CD14-positive monocyte (primary cell): Measurements from ENCODE around the gene CRX. TPM values are rescaled to one million over a fixed set of nuclear protein-coding genes. Genes with fewer than 3 reads are reported as not detected.

Source experiments
- DNase-seq, 3 donors: peaks; one replicate each; pipeline ENCODE4 v3.0.0-alpha.2; 2011 to 2022
- H2AFZ ChIP-seq: 2 replicates; pipeline ENCODE4 v1.6.0; 2012; ENCODE audit warnings: mild to moderate bottlenecking, low read depth, low read length, inconsistent platforms; ENCODE audit not compliant: insufficient read depth, poor library complexity, severe bottlenecking
- H3K27ac ChIP-seq, 2 donors: 1 replicate in 1 of 2; 2 replicates in 1 of 2; pipeline ENCODE4 v1.5.1; 2012 to 2013; ENCODE audit warnings: low read length in 2 of 2, control low read depth in 1 of 2, inconsistent platforms in 1 of 2, low read depth in 1 of 2, mild to moderate bottlenecking in 1 of 2
- H3K27me3 ChIP-seq, 2 donors: one replicate each; pipeline versions ENCODE4 v1.6.0 to v1.6.1; 2011 to 2013; ENCODE audit warnings: low read length in 2 of 2; ENCODE audit not compliant: control insufficient read depth in 2 of 2, insufficient read depth in 2 of 2
- H3K36me3 ChIP-seq, 2 donors: replicated peaks in 1 of 2; 1 replicate in 1 of 2; 2 replicates in 1 of 2; pipeline versions ENCODE4 v1.5.1 to v1.6.1; 2012 to 2013; ENCODE audit warnings: low read length in 2 of 2, control low read depth in 1 of 2, inconsistent platforms in 1 of 2, mild to moderate bottlenecking in 1 of 2; ENCODE audit not compliant: insufficient read depth in 2 of 2, control insufficient read depth in 1 of 2
- H3K4me1 ChIP-seq, 2 donors: 1 replicate in 1 of 2; 2 replicates in 1 of 2; pipeline versions ENCODE4 v1.5.1 to v1.6.1; 2012 to 2013; ENCODE audit warnings: low read length in 2 of 2, control low read depth in 1 of 2, inconsistent platforms in 1 of 2, mild to moderate bottlenecking in 1 of 2, moderate library complexity in 1 of 2; ENCODE audit not compliant: insufficient read depth in 2 of 2, control insufficient read depth in 1 of 2
- H3K4me2 ChIP-seq: replicated peaks from 2 replicates; pipeline ENCODE3; 2012; ENCODE audit warnings: low read length, moderate library complexity, mild to moderate bottlenecking; ENCODE audit not compliant: poor library complexity, severe bottlenecking; ENCODE audit errors: extremely low read depth
- H3K4me3 ChIP-seq, 3 experiments: fragments of 200-600 bp in 1 of 3; sonication (generic) in 1 of 3; replicated peaks in 1 of 3; 1 replicate in 2 of 3; 2 replicates in 1 of 3; pipeline ENCODE4 v1.5.1; 2011 to 2013; ENCODE audit warnings: low read length in 3 of 3, mild to moderate bottlenecking in 3 of 3, control low read depth in 2 of 3, low read depth in 2 of 3, inconsistent platforms in 1 of 3, moderate library complexity in 1 of 3
- H3K79me2 ChIP-seq: 2 replicates; pipeline ENCODE4 v1.6.0; 2012; ENCODE audit warnings: mild to moderate bottlenecking, control low read depth, inconsistent platforms, low read length, moderate library complexity; ENCODE audit not compliant: insufficient read depth
- H3K9ac ChIP-seq: 2 replicates; pipeline ENCODE4 v1.6.0; 2017; ENCODE audit warnings: low read length, mild to moderate bottlenecking; ENCODE audit not compliant: insufficient read depth, poor library complexity, severe bottlenecking
- H3K9me3 ChIP-seq, 2 donors: replicated peaks in 1 of 2; 1 replicate in 1 of 2; 2 replicates in 1 of 2; pipeline versions ENCODE4 v1.5.1 to v1.6.1; 2012 to 2013; ENCODE audit warnings: low read length in 2 of 2, control low read depth in 1 of 2; ENCODE audit not compliant: control insufficient read depth in 1 of 2, insufficient read depth in 1 of 2
- H4K20me1 ChIP-seq: 2 replicates; pipeline ENCODE4 v1.6.0; 2012; ENCODE audit warnings: mild to moderate bottlenecking, low read length, control low read depth, moderate library complexity; ENCODE audit not compliant: insufficient read depth
- H3K27ac Mint-ChIP-seq, 7 donors: one replicate each; pipeline ENCODE4 v1.8.0; 2020; ENCODE audit warnings: mild to moderate bottlenecking in 7 of 7, mixed read lengths in 7 of 7, moderate library complexity in 6 of 7, inconsistent platforms in 2 of 7
- H3K27me3 Mint-ChIP-seq, 3 donors: one replicate each; pipeline ENCODE4 v1.8.0; 2021 to 2022; ENCODE audit warnings: low read depth in 3 of 3, mild to moderate bottlenecking in 3 of 3, mixed read lengths in 3 of 3, moderate library complexity in 3 of 3, inconsistent platforms in 1 of 3
- H3K36me3 Mint-ChIP-seq, 2 donors: one replicate each; pipeline ENCODE4 v1.8.0; 2020; ENCODE audit warnings: mixed read lengths in 2 of 2, inconsistent platforms in 1 of 2, mild to moderate bottlenecking in 1 of 2
- H3K4me1 Mint-ChIP-seq: one replicate; pipeline ENCODE4 v1.8.0; 2020; ENCODE audit warnings: mild to moderate bottlenecking, mixed read lengths
- H3K4me3 Mint-ChIP-seq, 2 donors: one replicate each; pipeline ENCODE4 v1.8.0; 2020; ENCODE audit warnings: mild to moderate bottlenecking in 2 of 2, mixed read lengths in 2 of 2, moderate library complexity in 1 of 2
- H3K9me3 Mint-ChIP-seq, 7 donors: one replicate each; pipeline ENCODE4 v1.8.0; 2020 to 2022; ENCODE audit warnings: mixed read lengths in 7 of 7, mild to moderate bottlenecking in 6 of 7, moderate library complexity in 6 of 7, inconsistent platforms in 2 of 7
- CTCF ChIP-seq: fragments of 200-600 bp; IDR thresholded peaks from one replicate; pipeline ENCODE4 v1.8.0; 2022; ENCODE audit warnings: antibody characterized with exemption, mild to moderate bottlenecking
- WGBS: methylation state at CpG from one replicate; pipeline ENCODE4 v1.1.5; 2013; ENCODE audit warnings: missing lambda C conversion rate; ENCODE audit not compliant: insufficient coverage; 5-methylcytosine and 5-hydroxymethylcytosine counted together
- intact Hi-C, 2 donors: fragments of 100-400 bp; cut with micrococcal nuclease; formaldehyde crosslinking; loops; one replicate each; pipeline versions ENCODE4 v1.15.0 to v1.15.1; 2023
- polyA plus RNA-seq, 3 donors: library from polyadenylated mRNA; depleted of rRNA in 1 of 3; unstranded in 2 of 3; stranded (reverse) in 1 of 3; fragments of 300-500 nt in 2 of 3; fragments of >200 nt in 1 of 3; fragmentation: Illumina TruSeq in 2 of 3; gene quantifications; 1 replicate in 2 of 3; 2 replicates in 1 of 3; pipeline ENCODE4 v1.2.3, GENCODE V29; 2012 to 2021
- small RNA-seq: library from RNA; depleted of rRNA; stranded (forward); fragments of <200 nt; gene quantifications from one replicate; pipeline ENCODE3, GENCODE V24; 2012; ENCODE audit warnings: low read depth; ENCODE audit not compliant: insufficient read length

The CRX gene
- polyA plus RNA-seq, 3 donors, result not detected

GRCh38 chr19:47891923-47892666, 70.4 kb downstream of the CRX start:
- H3K36me3 ChIP-seq, result no peaks in the 10 kb centered on the region
- H3K27me3 Mint-ChIP-seq, result peaks cover 2 to 10% (median 3%) of the 10 kb centered on the region in 3 donors
- H3K4me3 Mint-ChIP-seq, result no peak overlapping the region
- DNase-seq, result no peak
- 23% methylated on average over 4 of the region's 7 CpGs for WGBS
- intact Hi-C loops, result no loop called here
- H3K4me1 Mint-ChIP-seq, result no peaks in the 10 kb centered on the region
- H3K4me2 ChIP-seq, result no peak overlapping the region
- no peak overlapping the region for H3K27ac Mint-ChIP-seq
- no peak overlapping the region for H2AFZ ChIP-seq
- no peaks in the 10 kb centered on the region for H4K20me1 ChIP-seq
- no peak overlapping the region for H3K27ac ChIP-seq
- H3K9me3 ChIP-seq, result peaks cover 0 to 14% of the 10 kb centered on the region in 2 donors
- no peak for TF ChIP-seq CTCF
- H3K79me2 ChIP-seq, result no peaks in the 10 kb centered on the region
- H3K36me3 Mint-ChIP-seq, result no peaks in the 10 kb centered on the region
- no peak overlapping the region for H3K4me3 ChIP-seq
- no peaks in the 10 kb centered on the region for H3K4me1 ChIP-seq
- no peaks in the 10 kb centered on the region for H3K27me3 ChIP-seq
- no peak overlapping the region for H3K9ac ChIP-seq
- H3K9me3 Mint-ChIP-seq, result peaks cover 3 to 37% (median 19%) of the 10 kb centered on the region in 7 donors

Small RNA genes within 50 kb of the gene (small RNA-seq; reads per million reads assigned to genes)
- gene AC008745.1, result not detected

Other genes with a start within 250 kb of the CRX start
- gene ZNF541, start 248.8 kb upstream of the CRX start, polyA plus RNA-seq, result not detected
- 1 to 10 TPM in 1 of 3 donors, under 1 TPM in 1, not detected in 1; 0.08 to 4.6 TPM for gene BICRA, start 212.8 kb upstream of the CRX start, polyA plus RNA-seq
- gene EHD2, start 108.5 kb upstream of the CRX start, polyA plus RNA-seq, result not detected
- gene NOP53, start 76.4 kb upstream of the CRX start, polyA plus RNA-seq, result 100 to 1,000 TPM in 1 of 3 donors, 10 to 100 TPM in 2; 47.5 to 193 (median 70.4) TPM
- gene SELENOW, start 43.2 kb upstream of the CRX start, polyA plus RNA-seq, result 100 to 1,000 TPM; 103 to 204 (median 171) TPM
- gene TPRX1, start 17.4 kb upstream of the CRX start, polyA plus RNA-seq, result not detected
- not detected for gene TPRX2, start 37.3 kb downstream of the CRX start, polyA plus RNA-seq
- not detected for gene SULT2A1, start 64.4 kb downstream of the CRX start, polyA plus RNA-seq
- gene BSPH1, start 170.2 kb downstream of the CRX start, polyA plus RNA-seq, result not detected
- not detected for gene ELSPBP1, start 172.7 kb downstream of the CRX start, polyA plus RNA-seq
- under 1 TPM in 1 of 3 donors, not detected in 2; 0.17 TPM for gene CABP5, start 222.1 kb downstream of the CRX start, polyA plus RNA-seq